ENCODE data around the gene IRAK1.

Gene IRAK1

GRCh38 chrX:154040307-154040756 lies 20.6 kb upstream of the IRAK1 start:
- DNase-seq = no peak

- no peak for DNase-seq
Measured at GRCh38 chrX:154039577-154039976, 19.9 kb upstream of the IRAK1 start.

DNA sequence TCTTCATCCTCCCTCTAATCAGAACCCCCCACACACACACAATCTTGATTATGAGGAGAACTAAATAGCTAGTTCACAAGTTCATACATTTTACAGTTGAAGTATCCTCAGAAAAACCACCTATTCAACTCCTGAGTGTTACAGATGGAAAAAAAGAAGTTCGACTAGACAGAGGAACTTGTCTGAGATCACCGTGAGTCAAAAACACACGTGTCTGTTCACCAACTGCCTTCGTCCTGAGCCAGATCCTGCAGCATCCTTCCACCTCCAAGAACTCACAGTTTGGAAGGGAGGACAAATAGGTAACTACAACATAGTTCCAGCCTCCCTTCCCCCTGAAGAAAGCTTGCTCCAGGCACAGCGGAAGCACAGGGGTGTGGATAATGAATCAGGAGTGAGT lies 19.0 kb upstream of the IRAK1 start:
- no peak for DNase-seq

DNA sequence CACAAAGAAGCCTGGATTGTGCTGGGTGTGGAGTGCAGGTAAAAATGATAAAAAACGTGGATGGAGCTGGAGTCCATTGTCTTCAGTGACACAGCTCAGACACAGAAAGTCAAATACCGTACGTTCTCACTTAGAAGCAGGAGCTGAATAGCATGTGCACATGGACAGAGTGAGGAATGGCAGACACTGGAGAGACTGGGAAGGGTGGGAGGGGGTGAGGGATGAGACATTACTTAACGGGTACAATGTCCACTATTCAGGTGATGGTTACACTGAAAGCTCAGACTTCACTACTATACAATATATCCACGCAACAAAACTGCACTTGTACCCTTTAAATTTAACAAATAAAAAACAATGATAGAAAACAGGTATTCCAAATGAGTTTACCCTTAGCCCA lies 18.1 kb upstream of the IRAK1 start:
- no peak for DNase-seq

DNA sequence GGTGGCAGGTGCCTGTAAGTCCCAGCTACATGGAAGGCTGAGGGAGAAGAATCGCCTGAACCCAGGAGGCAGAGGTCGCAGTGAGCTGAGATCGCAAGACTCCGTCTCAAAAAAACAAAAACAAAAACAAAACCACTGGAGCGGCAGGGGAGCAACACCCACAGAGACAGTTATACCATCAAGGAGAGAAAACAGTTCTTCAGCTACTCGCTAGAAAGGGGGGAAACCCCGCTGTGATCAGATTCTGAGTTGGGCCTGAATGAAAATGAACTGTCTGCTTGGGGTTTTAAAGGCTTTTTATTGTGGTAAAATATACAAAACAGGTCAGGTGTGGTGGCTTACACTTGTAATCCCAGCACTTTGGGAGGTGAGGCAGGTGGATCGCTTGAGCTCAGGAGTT lies 16.8 kb upstream of the IRAK1 start:
- no peak for DNase-seq

GRCh38 chrX:154033848-154034247 lies 14.1 kb upstream of the IRAK1 start:
- DNase-seq = no peak

DNA sequence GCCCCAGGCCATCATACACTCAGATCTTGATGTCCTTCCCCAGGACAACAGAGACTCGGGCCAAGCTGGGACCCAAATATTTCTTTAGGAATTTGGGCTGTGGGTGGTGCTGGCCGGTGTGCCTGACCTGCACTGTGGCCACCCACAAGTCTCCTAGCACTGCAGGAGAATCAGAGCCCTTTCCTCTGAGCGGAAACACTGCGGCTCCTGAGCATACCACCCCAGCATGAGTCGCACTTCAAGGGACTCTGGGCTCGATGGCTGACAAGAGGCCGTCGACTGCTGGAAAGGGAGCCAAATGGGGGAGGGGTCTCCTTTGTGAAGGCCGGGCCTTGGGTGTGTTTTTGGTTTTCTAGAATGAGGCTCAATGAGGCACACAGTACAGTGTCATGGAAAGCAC lies 13.0 kb upstream of the IRAK1 start:
- DNase-seq = no peak

- no peak for DNase-seq
Measured at GRCh38 chrX:154032160-154032559, 12.5 kb upstream of the IRAK1 start.

GRCh38 chrX:154030715-154031305 lies 11.1 kb upstream of the IRAK1 start:
- DNase-seq = no peak

GRCh38 chrX:154030266-154030665 lies 10.6 kb upstream of the IRAK1 start:
- DNase-seq = no peak

- DNase-seq = no peak
Measured at GRCh38 chrX:154029439-154029838, 9.7 kb upstream of the IRAK1 start.

GRCh38 chrX:154028502-154029184 lies 8.9 kb upstream of the IRAK1 start:
- no peak for DNase-seq

DNA sequence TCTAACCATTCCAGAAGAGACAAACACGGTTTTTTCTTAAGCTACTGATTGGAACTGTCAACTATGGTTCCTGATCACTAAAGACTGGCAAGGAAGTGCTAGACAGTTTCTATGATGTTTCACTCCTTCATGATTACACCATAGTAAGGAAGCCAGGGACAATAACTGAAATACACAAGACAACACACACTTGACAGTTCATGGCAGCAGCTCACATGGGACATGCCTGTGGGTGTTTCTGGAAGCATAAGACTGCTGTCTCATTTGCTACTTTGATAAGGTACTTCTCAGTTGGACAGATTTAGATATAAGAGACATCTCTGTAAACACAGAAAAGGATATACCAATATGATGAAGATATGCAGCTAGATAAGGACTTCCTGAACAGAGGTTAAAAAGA lies 8.3 kb upstream of the IRAK1 start:
- no peak for DNase-seq

DNA sequence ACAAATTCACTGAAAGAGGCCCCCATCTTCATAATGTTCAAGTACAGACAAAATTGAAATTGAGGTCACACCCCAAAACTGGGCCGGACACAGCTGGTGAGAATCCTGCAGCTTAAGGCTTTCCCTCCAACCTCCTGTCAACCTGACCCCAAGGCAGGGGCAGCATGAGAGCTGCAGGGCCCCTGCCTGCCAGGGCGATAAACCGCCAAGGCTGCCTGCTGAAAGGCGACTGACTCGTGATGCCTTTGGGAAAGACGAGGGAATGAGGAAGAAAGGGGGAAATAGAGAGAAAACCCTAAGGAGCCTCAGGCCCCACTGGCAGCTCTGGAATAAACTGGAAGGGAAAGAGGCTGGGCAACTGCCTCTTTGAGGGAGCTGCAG lies 7.3 kb upstream of the IRAK1 start:
- no peak for DNase-seq

- no peak for DNase-seq
Measured at GRCh38 chrX:154026136-154027021, 6.7 kb upstream of the IRAK1 start.

- DNase-seq = no peak
Measured at GRCh38 chrX:154025230-154025629, 5.5 kb upstream of the IRAK1 start.

- no peak for DNase-seq
Measured at GRCh38 chrX:154024271-154024670, 4.6 kb upstream of the IRAK1 start.

GRCh38 chrX:154023276-154024000 lies 3.7 kb upstream of the IRAK1 start:
- DNase-seq = no peak

GRCh38 chrX:154022108-154022507 lies 2.4 kb upstream of the IRAK1 start:
- DNase-seq = no peak

GRCh38 chrX:154021131-154021611 lies 1.5 kb upstream of the IRAK1 start:
- no peak for DNase-seq

GRCh38 chrX:154020536-154021115 lies 924 bp upstream of the IRAK1 start:
- no peak for DNase-seq

- DNase-seq = no peak
Measured at GRCh38 chrX:154019061-154019621, 561 bp downstream of the IRAK1 start.
